Vagina (tissue), 2 donors: Measurements from ENCODE around the gene SLC38A6.

ENCODE experiments used
- POLR2A ChIP-seq, 2 donors: fragments of 450-650 bp; IDR thresholded peaks; one replicate each; pipeline ENCODE4 v1.6.1; 2017; ENCODE audit warnings: antibody characterized with exemption in 2 of 2, mild to moderate bottlenecking in 2 of 2, moderate library complexity in 2 of 2
- POLR2AphosphoS5 ChIP-seq, 2 donors: sonication (generic); formaldehyde crosslinking; IDR thresholded peaks; one replicate each; pipeline ENCODE4 v1.9.0; 2017; ENCODE audit warnings: antibody characterized with exemption in 2 of 2, mild to moderate bottlenecking in 2 of 2, low read depth in 1 of 2; ENCODE audit not compliant: insufficient read depth in 1 of 2

GRCh38 chr14:61080591-61081010 is 99.6 kb downstream of the SLC38A6 start:
- TF ChIP-seq POLR2AphosphoS5 (IDR thresholded peaks at IDR 0.05; ENCODE audit: insufficient read depth in 1 of 2, low read depth in 1 of 2) (no peak), POLR2A (IDR thresholded peaks at IDR 0.05) (no peak)
